NCI-H748 treated with DMSO at 0.1 percent for 48 hours (cell line): ENCODE measurements around the gene LST1.
A peak's percentile ranks its signal among the peaks of the same experiment; 100 is the strongest.
"Not testable (repeated sequence)": the region's sequence is repeated elsewhere in the genome, so short reads cannot be mapped to it uniquely, and the experiment has no call there.

Experiments
- DNase-seq: peaks from one replicate; lab custom pipeline; 2025; lab: John Stamatoyannopoulos, UW

Gene LST1

DNA sequence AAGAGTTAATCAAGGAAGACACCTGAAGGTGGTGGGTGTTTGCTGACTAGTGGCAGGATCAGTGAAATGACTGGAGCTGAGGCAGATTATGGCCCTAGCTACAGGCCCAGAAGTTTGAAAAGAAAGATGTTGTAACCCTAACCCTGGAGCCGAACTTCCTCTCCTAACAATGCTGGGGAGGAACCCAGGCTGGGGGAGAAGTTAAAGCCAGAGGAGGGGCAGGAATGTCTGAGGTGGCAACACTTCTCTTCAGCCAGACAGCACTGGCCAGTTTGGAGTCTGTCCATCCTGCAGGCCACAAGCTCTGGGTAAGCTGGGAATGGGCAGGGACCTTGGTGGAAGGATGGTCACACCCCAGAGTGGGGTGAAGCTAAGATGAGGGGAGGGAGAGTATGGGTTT lies at the start of gene LST1:
Gene LST1, plus strand, starts transcription at position 270 of the 400 bp plus-strand sequence. CDS start 1,023 bp downstream, outside the sequence.
- no peak for DNase-seq

DNA sequence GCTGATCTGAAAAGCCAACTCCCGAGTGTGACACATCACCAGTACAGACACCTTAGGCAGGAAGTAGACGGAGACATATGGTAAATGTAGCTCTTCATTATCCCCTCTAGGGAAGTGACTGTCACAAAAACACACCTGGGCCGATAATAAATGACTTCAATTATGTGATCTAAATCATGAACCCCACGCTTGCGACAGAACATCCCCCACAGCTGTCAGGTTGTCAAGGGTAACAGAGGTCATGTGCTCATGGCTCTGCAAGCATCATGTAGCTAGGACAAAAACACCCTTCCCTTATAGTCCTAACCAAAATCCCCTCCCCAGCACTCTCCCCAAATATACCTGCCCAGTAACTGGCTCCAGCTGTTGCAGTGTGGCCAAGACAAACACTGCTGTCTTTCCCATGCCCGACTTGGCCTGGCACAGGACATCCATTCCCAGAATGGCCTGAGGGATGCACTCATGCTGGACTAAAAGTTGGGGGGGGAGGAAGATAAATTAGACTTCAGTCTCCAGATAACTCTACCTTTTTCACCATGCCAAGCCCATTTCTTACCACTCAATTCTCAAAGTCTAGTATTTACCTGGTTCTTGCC lies 47.2 kb upstream of the LST1 start:
- DNase-seq, result no peak

DNA sequence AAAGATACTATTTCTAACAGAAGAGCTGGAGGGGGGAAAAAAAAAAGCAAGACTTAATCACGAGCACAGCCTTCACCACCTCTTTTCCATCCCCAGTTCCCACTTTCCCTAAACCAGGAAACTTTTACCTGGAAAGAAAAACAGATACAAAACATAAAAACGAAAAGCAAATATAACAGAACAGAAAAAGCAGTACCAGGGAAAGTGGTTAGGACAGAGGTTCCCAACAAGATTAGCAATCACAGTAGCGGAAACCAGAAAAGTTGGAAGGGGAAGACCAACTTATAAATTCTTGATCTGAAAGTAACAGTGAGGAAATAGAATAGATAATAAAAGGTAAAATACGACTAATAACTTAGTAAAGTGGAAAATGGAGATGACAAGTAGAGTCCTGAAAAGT lies 45.4 kb upstream of the LST1 start:
- DNase-seq, result no peak

DNA sequence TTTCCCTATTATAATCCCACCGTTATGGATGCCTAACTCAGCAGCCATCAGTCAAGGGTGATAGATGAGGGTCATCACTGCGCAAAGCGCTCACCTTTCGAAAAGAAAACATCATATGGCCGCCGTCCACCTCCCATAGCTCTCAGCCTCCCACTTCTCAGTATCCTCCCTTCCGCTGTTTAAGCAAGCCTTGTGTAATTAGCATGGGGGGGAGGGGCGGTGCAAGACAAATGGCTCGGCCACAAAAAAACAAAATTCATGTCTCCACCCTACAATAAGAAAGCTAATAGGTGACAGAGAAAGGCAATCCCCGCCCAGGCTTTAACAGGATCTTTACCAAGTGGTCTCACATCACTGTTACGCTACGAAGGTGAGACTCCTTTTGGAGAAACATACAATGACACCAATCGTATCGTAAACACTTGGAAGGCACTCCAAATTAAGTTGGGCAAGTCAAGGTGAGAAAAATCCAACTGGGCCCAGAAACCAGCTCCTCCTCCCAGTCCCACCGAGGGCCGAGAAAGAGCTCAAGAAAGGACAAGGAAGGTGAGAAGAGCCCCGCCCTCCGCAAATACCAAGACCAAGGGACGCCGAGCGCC lies 44.9 kb upstream of the LST1 start:
- DNase-seq, result peak; percentile 62

DNA sequence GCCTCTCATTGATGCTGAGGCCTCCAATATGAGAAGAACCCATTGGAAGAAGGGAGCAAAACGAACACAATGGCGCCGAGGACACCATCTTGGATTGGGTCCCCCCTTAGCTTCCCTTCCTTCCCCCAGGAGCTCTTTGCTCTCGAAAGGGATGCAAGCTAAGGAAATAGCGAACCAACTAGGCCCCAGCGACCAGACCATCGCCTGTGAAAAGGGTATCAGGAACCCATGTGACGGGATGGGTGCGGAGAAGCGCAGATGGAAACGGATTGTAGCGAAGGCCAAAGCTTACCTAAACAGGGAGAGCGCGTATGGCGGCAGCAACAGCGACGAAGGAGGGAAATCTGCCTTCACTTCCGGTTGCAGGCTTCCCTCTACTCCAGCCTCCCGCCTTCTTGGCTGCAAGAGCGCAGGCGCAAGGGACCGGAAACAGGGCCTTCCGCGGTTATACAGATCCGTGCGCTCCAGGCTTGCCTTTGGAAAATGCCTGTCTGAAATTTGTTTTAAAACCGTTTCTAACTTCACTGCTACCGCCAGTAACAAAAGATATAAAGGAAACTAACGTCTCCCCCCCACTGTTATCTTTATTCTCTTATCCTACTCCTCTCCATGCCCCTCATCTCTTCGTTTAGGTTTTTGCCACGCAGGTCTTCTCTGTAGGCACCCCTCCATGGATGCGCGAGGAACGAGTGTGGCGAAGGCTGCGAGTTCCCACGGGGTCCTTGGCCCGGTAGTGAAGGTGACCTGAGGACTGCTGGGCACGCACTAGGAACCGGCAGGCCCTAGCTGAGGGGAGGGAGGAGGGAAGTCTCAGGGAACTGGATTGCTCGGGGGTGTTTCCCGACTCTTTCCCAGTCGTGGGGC lies 44.2 kb upstream of the LST1 start, which contains the start of gene DDX39B:
Gene DDX39B, minus strand, starts transcription at position 346 of the 864 bp plus-strand sequence. CDS start 1,471 bp downstream, outside the sequence.
- DNase-seq, result peak; percentile 98

DNA sequence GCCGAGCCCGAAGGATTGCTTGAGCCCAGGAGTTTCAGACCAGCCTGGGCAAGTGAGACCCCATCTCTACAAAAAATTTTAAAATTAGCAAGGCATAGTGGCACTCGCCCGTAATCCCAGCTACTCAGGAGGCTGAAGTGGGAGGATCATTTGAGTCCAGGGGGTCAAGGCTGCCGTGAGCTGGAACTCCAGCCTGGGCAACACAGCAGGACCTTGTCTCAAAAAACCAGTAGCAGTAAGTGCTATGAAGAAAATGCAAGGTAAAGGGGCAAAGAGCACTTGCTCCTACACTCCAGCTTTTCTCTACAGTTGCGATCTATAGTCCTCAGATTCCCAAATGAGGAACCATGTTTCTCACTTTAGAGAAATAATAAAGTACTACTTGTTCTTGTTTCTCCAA lies 42.4 kb upstream of the LST1 start:
- DNase-seq, result no peak

DNA sequence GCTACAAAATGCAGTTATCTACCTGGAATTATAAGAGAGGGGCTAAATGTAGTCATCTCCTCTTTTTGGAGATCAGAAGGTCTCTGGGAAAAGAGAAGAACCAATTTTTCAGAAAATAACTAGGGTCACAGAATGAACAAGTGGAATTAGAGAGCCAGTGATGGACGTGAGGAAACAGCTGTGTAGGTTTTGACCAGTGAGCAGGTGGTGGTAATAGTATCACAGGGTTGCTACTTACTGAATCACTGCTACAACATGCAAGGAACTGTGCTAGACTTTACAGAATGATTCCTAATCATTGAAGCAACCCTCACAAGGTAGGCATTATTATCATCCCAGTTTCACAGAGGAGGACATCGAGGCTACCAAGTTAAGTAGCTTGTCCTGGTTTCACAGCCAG lies 41.4 kb upstream of the LST1 start:
- no peak for DNase-seq

DNA sequence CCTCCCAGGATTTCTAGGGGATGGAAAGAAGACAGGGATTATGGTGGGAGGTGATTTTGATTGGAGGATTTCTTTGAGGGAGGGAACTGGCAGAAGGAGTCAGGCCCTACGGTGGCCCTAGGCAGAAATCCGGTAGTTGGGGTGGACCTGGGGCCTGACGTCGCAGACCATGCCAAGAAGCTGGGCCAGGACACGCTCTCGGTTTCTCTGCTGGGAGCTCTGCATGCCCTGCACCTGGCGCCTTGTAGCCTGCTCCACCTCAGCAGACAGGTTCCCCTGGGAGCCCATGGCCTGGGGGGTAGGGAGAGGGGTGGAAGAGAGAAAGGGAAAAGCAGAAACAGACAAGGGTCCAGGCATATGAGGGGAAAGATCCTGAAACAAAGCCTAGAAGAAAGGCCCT lies 40.8 kb upstream of the LST1 start:
- no peak for DNase-seq

DNA sequence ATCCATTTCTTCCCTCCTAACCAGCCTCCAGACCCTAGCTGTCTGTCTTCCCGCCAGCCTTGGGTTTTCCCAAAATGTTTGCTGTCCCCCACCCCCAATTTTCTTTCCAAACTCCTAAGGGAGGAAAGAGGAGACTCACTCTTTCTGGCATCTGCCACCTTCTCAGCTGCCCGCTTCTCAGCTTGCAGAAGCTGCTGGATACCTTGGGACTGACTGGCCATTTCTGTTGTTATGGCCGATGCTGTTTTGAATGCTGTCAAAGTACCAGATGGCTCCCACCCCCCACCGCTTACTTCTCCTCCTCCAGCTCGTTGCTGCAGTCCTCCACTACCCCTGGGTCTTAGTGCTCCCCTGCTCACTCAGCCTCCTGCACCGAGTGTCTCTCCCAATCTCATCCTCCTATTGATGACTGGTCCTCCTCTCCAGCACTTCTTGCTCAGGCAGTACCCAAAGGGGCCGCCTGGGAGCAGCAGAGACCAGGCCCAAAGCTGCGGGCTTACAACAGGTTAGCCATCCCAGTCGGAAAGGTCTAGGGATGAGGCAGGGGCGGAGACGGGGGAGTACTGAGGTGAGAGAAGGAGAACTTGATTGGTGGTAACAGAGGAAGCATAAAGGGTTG lies 39.6 kb upstream of the LST1 start, which contains the start of gene ATP6V1G2:
Gene ATP6V1G2, minus strand, starts transcription at position 270 of the 619 bp plus-strand sequence. Its CDS starts 49 bp downstream, at position 221.
- peak; percentile 99 for DNase-seq

DNA sequence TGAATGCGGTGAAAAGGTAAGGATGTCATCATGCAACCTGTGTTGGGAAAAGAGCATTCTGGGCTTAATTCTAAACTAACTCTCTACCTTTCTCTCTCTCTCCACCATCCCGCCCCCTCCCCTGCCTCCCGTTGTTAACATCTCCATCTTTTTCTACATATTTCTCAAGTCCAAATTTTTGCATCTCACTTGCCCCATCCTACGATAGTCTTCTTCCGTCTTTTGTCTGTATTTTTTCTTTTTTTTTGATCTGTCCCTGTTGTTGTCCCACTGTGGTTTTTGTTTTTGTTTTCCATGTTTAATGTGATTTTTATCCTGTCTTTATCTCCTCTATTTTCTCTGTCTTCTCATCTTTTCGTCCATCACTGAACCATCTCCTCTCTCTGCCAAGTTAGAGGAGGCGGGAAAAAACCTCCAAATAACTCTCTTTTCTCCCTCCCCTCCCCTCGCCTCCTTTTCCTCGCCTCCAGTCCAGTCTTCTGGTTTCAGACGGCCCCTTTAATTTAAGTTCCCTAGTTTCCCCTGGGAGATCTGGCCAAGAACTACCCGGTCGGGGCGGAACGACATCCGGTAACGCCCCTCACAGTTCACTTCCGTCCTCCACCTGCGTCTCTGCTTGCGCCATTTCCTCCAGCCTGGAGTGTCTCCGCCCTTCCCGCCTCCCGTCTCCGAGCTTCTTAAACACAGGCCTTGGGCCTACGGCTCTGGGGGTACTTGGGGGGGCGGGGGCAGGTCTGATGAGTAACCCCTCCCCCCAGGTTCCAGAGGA lies 38.9 kb upstream of the LST1 start, which contains the start of gene NFKBIL1:
Gene NFKBIL1, plus strand, starts transcription at position 651 of the 769 bp plus-strand sequence. Its CDS starts 87 bp downstream, at position 738.
- peak; percentile 98 for DNase-seq

DNA sequence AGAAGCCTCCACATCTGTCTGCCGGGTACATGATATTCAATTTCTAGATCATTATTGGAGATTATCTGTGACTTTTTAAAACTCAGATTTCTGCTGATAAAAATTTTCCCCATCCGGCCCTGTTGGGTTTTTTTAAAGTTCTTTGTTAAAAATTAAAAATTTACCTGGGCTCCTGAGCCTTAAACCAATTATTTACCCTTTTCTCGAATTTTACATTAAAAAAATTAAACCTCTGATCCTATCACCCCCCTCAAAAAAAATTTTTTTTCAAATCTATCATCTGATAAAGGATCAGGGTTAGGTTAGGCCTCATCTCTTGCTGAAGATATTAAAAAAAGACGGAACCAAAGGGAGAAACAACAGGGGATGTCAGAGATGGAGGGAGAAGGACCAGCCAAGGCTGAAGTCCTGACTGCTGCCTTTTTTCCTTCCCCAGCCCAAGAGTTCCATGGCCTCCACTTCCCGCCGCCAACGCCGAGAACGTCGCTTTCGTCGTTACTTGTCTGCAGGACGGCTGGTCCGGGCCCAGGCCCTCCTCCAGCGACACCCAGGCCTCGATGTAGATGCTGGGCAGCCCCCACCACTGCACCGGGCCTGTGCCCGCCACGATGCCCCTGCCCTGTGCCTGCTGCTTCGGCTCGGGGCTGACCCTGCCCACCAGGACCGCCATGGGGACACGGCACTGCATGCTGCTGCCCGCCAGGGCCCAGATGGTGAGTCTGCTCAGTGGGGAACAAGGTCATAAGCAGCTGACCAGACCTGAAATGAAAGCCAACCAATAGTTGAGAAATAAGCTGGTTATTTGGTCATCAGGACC lies 38.1 kb upstream of the LST1 start:
- DNase-seq, result no peak

DNA sequence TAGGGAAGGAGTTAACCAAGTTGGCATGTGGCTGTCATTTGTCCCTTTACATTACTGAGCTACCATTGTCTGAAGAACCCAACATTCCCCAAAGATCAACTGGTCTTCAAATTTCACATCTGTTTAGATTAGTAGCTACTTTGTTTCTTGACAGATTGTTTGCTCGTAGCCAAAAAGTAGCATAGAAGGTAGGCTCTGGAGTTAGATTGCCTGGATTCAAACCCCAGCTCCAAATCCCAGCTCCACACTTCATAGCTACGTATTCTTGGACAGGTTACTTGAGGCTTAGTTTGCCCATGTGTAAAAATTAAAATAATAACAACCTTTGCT lies 37.6 kb upstream of the LST1 start:
- no peak for DNase-seq

DNA sequence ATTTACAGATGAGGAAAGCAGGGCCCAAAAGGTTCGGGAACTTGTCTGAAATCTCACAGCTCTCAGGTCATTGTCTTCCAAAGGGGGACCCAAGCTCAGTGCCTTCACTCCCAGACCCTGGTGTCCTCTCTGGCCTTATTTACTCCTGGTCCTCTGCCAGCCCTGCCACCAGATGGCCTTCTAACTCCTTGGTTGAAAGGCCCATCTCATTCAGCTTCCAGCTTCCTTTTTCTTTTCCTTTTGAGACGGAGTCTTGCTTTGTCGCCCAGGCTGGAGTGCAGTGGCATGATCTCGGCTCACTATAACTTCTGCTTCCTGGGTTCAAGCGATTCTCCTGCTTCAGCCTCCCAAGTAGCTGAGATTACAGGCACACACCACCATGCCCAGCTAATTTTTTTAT lies 34.7 kb upstream of the LST1 start:
- DNase-seq, result not testable (repeated sequence)

DNA sequence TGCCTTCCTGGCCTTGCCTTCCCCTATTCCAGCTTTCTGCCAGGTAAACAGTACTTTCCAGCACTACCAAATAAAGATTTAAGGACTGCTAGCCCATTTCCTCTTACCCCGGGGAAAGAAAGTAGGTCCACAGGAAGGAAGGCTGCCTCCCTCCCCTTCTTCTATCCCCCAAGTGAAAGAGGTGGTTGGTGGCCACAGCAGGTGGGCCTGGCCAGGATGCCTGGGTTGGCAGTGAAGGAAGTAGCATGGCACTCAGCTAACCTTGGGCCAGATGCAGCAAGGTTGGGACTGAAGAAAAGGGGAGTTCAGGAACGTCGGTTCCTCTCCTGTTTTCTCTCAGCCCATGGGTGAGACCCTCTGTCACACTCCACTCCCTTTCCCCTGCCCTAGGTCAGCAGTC lies 29.8 kb upstream of the LST1 start:
- no peak for DNase-seq

DNA sequence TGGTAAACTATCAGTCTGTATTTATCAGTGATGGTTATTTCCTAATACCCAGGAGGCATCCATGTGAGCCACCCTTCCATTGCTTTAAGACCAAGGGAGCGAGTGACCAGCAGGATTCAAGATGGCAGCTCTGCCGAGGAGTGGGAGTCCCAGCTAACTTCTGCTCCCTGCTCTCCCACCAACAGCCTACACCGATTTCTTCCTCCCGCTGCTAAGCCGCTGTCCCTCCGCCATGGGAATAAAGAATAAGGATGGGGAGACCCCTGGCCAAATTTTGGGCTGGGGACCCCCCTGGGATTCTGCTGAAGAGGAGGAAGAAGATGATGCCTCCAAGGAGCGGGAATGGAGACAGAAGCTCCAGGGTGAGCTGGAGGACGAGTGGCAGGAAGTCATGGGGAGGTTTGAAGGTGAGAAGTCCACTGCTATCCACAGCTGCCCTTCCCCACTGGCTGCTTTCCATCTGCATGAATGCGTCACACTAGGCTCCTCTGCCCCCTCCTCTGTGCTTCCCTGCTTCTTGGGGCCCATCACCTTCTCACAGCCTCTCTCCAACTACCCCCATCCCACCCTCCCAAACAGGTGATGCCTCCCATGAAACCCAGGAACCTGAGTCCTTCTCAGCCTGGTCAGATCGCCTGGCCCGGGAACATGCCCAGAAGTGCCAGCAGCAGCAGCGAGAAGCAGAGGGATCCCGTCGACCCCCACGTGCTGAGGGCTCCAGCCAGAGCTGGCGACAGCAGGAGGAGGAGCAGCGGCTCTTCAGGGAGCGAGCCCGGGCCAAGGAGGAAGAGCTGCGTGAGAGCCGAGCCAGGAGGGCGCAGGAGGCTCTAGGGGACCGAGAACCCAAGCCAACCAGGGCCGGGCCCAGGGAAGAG lies 28.4 kb upstream of the LST1 start:
- DNase-seq, result no peak

DNA sequence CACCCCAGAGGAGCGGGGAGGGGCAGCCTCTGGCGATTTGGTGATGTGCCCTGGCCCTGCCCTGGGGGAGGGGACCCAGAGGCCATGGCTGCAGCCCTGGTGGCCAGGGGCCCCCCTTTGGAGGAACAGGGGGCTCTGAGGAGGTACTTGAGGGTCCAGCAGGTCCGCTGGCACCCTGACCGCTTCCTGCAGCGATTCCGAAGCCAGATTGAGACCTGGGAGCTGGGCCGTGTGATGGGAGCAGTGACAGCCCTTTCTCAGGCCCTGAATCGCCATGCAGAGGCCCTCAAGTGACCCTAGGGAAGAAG lies 27.8 kb upstream of the LST1 start:
- no peak for DNase-seq

DNA sequence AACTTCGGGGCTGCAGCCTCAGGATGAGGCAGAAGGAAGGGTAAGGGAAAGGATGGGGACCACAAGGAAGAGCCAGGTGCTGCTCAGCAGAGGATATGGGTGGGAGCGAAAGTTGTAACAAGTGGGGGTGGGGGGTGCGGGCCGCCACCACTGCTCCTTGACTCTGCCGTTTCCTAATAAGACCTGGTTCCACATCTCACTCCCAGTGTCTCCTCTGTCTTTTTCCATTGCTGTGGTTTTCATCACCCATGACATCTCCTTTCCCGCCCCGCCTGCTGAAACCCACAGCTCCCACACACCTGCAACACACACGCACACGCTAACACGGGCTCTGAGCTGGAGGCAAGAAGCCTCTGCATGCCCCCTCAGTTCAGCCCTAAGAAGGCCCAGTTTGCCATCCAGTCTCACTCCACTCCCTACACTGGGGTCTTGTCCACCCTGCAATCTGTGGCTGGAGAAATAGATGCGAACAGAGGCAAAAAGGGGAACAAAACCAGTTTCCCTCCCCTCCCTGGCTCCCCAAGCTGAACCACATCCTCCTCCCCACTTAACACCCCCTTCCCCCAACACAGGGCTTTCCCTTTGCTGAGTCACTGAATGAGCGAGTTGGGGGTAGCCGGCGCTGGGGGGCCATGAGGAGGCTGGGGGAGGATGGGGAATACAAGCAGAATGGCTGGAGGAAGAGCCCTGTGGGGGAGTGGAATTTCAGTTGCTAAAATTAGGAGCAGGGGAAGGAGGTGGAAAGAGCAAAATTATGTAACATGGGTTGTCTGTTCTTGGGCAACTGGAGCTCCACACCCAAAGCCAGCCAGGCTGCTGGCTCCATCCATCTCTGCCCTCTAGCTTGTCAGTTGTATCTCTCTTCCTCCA lies 27.2 kb upstream of the LST1 start:
- DNase-seq, result no peak

DNA sequence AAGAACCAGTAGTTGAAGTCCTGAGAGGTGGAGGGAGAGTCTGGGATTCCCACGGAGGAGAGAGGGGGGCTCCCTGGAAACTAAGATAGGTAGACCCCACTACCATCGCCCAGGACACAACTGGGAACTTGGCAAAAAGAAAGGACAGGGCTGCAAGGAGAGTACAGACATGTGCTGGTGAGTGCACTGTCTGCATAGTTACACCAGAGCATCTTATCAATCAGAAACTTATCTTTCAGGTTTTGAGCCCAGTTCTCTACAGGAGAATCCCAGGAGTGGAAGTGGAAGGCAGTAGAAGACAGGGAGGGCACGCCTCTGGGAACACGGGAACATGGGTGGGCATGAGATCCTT lies 26.5 kb upstream of the LST1 start:
- DNase-seq, result no peak
